ENCODE results near the gene SAP130.
A peak's percentile ranks its signal among the peaks of the same experiment; 100 is the strongest.

SAP130 gene

GRCh38 chr2:128027801-128028667 lies at the start of gene SAP130:
SAP130 (minus strand) TSS chr2:128028059; CDS start chr2:128026292, 1,767 bp downstream.
- peak; percentile 98 for DNase-seq

DNA sequence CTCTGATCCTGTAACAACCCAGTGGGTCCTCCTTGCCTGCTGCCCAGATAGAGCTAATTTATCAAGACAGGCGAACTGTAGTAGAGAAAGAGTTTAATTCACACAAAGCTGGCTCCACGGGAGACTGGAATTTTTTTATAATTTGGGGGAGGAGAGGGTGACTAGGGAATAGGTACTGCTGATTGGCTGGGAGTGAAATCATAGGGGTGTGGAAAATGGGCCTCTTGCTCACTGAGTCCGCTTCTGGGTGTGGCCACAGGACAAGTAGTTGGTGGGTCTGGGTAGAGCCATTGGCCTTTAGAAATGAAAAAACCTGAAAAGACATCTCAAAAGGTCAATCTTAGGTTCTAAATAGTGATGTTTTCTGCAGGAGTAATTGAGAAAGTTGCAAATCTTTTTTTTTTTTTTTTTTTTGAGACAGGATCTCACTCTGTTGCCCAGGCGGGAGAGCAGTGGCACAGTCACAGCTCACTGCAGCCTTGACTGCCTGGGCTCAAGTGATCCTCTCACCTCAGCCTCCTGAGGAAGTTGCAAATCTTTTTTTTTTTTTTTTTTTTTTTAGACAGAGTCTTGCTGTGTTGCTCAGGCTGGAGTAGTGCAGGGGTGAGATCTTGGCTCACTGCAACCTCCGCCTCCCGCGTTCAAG lies 48.7 kb upstream of the SAP130 start:
- no peak for DNase-seq

DNA sequence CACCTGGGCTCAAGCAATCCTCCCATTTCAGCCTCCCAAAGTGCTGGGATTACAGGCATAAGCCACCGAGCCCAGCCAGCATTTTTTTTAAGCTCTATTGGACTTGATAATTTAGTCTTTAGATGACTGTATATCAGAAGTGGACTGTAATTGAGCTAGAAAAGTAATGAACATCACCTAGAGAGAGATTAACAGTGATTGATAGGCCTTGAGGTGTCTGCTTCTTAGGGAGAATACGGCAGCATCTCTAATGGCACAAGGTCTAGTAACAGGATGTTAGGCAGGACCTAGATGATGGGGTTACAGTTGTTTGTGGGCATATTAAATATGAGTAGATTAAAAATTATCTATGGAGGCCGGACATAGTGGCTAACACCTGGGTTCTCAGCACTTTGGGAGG lies 45.4 kb upstream of the SAP130 start:
- no peak for DNase-seq

DNA sequence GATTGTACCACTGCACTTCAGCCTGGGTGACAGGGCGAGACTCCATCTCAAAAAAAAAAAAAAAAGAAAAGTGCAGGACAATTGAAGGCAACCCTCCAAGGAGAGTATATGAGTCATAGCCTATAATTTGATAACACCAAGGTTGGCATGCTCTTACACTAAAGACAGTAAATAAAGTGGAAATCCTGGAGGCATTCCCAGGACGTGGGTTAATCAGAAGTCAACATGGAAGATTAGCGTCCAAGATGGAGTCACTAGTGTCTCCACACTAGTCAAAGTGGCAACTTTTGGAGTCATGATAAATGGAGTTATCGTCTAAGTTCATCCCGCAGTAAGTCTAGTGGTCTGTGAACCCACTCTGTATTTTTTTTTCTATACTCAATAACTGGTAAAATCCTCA lies 41.9 kb upstream of the SAP130 start:
- no peak for DNase-seq

GRCh38 chr2:128064353-128064752 lies 36.5 kb upstream of the SAP130 start:
- no peak for DNase-seq

GRCh38 chr2:128062571-128062970 lies 34.7 kb upstream of the SAP130 start:
- no peak for DNase-seq

DNA sequence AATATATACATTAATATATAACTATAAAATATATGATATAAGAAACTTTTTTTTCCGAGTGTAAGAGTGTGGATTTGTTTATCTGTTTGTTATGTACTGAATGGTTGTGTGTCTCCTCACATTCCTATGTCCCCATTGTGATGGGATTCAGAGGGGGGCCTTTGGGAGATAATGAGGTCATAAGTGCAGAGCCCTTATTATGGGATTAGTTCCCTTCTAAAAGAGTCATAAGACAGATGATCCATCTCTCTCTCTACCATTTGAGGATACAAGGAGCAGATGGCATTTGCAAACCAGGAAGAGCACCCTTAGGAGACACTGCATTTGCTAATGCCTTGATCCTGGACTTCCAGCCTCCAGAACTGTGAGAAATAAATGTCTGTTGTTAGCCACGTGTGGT lies 30.3 kb upstream of the SAP130 start:
- DNase-seq = no peak

GRCh38 chr2:128057334-128057733 lies 29.5 kb upstream of the SAP130 start:
- DNase-seq = no peak

DNA sequence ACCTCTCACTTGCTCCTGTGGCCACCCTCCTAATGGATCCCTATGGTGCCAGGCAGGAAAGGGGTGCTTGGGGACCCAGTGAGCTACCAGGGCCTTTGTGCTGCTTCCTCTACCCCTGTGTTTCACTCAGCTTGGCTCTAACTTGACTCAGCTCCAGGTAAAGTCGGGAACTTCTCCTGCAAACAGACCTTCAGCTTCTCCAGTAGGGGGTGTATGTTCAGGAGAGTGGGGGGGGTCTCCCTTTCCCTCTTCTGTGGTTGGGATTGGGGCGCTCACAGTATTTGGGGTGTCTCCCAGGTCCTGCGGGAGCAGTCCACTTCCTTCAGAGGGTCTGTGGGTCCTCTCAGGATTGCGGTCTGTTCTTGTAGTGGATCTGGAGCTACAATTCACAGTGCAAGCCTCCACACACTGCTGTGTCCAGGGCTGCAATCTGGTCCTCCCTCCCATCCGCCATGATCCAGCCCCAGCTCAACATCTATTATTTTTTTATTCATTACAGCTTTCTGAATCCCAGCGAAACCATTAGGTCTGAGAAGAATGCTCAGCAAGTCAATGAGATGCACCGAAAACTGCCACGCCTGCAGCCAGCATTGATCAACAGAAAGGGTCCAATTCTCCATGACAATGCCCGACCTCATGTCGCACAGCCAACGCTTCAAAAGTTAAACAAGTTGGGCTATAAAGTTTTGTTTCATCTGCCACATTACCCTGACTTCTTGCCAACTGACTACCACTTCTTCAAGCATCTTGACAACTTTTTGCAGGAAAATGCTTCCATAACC lies 26.4 kb upstream of the SAP130 start:
- no peak for DNase-seq

- DNase-seq = no peak
Measured at GRCh38 chr2:128053331-128053730, 25.5 kb upstream of the SAP130 start.

DNA sequence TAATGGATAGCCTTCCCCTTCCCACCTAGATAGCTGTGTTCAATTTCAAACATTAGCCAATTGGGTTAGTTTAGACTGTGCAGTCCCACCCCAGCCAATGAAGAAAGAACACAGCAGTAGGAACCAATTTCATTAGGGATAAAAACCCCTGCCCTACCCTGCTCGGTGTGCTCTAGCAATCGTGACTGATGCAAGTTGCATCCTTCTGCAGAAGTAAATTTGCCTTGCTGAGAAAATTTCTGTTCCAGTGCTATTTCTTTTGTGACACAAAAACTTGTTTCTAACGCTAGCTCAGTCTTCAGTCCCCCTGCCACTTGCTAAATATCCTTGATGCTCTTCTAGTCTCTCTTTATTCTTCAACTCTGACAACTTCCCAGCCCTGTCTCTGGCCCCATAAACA lies 15.2 kb upstream of the SAP130 start:
- no peak for DNase-seq

GRCh38 chr2:128041561-128041960 lies 13.7 kb upstream of the SAP130 start:
- no peak for DNase-seq

DNA sequence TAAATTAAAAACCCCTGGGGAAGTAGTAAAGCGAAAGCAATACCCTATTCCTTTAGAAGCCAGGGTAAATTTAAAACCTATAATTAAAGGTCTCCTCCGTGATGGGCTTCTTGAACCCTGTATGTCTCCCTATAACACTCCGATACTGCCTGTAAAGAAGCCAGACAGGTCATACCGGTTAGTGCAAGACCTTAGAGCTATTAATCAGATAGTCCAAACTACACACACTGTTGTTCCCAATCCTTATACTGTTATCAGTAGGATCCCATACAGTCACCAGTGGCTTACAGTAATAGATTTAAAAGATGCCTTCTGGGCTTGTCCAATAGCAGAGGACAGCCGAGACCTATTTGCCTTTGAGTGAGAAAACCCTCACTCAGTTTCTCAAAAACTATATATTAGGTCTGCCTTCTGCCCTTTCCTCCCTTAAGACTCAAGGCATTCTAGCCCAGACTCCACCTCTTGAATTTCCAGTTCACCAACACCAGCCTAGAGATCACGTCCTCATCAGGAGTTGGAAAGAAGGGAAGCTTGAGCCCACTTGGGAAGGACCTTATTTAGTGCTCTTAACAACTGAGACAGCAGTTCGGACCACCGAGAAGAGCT lies 12.4 kb upstream of the SAP130 start:
- DNase-seq = no peak

- no peak for DNase-seq
Measured at GRCh38 chr2:128039535-128039934, 11.7 kb upstream of the SAP130 start.

GRCh38 chr2:128038411-128038810 lies 10.6 kb upstream of the SAP130 start:
- DNase-seq = no peak

DNA sequence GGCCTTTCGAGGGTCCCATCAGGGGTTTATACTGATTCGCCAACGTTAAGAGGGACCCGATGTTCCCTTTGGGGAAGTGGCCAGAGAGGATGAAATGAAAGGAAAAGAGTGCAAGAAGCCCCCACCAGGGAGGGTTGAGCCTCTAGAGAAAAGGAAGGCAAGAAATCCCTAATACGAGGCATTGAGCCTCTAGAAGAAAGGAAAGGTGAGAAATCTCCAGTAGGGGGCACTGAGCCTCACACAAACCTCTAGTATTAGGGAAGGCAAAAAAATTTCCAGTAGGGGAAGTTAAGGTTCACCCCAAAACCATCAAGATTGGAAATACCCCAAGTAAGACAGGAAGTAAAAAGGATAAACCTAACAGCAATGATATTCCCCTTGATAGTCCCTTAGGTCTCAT lies 9.8 kb upstream of the SAP130 start:
- DNase-seq = no peak

DNA sequence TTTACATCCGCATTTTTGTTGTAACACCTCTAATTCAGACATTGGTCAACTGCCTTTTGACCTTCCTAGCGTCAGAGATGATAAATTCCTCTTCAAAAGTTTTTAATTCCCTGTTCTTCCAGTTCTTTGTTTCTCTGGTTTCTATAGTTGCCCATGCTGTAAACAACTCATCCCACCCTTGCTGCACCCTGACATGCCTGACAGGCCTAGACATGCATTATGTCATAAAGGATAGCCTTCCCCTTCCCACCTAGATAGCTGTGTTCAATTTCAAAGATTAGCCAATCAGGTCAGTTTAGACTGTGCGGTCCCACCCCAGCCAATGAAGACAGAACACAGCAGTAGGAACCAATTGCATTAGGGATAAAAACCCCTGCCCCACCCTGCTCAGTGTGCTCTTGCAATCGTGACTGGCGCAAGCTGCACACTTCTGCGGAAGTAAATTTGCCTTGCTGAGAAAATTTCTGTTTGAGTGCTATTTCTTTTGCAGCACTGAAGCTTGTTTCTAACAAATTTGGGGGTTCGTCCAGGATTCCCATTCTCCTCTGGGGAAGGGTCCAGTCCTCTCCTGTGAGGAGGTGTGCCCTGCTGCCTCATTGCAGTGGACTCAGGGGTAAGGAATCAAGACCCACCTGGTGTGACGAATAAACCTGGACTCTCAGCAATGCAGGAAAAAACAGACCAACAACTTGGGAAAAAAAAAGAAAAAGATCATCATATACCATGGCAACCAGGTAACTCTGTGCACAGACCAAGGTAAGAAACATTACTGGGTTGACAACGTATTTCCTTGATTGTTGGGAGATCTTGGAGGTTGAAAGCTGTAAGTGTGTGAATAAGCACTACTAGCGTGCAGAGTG lies 9.1 kb upstream of the SAP130 start:
- no peak for DNase-seq

- no peak for DNase-seq
Measured at GRCh38 chr2:128032092-128032491, 4.2 kb upstream of the SAP130 start.

DNA sequence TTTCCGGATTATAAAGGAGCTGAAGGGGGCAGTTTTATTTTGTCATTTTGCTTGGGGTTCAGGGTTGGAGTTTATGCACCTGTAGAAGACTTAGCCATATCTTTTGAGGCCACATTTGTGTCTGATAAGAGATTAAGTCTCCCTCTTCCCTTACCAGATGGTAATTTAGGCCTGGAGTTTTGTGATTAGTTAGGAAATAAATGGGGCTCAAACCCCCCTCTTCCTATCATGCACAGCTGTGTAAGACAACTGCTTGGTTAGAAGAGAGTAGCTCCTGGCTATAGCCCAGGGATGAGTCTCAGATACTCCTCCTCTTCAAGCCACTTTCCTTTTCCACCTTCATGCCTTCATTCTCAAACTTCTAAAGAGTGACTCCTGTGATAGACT lies 802 bp upstream of the SAP130 start:
- DNase-seq = no peak

- DNase-seq = peak; percentile 100
Measured at GRCh38 chr2:128027278-128027800, 520 bp downstream of the SAP130 start.

GRCh38 chr2:128026448-128027277 lies 1.2 kb downstream of the SAP130 start:
- no peak for DNase-seq
